ENCODE data around the gene SERINC3. TPM values are rescaled to one million over a fixed set of nuclear protein-coding genes. Genes with fewer than 3 reads are reported as not detected.
A peak's percentile ranks its signal among the peaks of the same experiment; 100 is the strongest.

The SERINC3 gene
- total and polyA plus RNA-seq, 2 of the 13 experiments (the other 11 are each of a cell fraction or from before 2014, with no cell fraction given): 82.0 to 226 TPM

GRCh38 chr20:44461803-44462174 is 60.1 kb downstream of the SERINC3 start (continued):
- TF ChIP-seq ZNF646 (CRISPR knock-in tag; IDR thresholded peaks at IDR 0.05) (no peak), KDM3A (CRISPR knock-in tag; IDR thresholded peaks at IDR 0.05; ENCODE audit: low read depth) (no peak), ZNF777 (CRISPR knock-in tag; IDR thresholded peaks at IDR 0.05) (no peak), ZNF724P (CRISPR knock-in tag; IDR thresholded peaks at IDR 0.05; ENCODE audit: borderline replicate concordance) (no peak), ZUFSP (CRISPR knock-in tag; IDR thresholded peaks at IDR 0.05; ENCODE audit: borderline replicate concordance) (no peak; the same call in 1 of the 2 replicates), ZNF547 (CRISPR knock-in tag; IDR thresholded peaks at IDR 0.05) (no peak), ZFP36L1 (CRISPR knock-in tag; IDR thresholded peaks at IDR 0.05) (no peak), ZBTB43 (CRISPR knock-in tag; conservative IDR thresholded peaks at IDR 0.05) (no peak), STAT6 (CRISPR knock-in tag; IDR thresholded peaks at IDR 0.05; ENCODE audit: borderline replicate concordance) (no peak), ZNF780A (CRISPR knock-in tag; IDR thresholded peaks at IDR 0.05) (no peak), TGIF2 (CRISPR knock-in tag; IDR thresholded peaks at IDR 0.05) (peak; percentile 20; the same call in 1 of the 2 replicates), ZNF710 (CRISPR knock-in tag; IDR thresholded peaks at IDR 0.05; ENCODE audit: borderline replicate concordance) (no peak; the same call in none of the 2 replicates), SIN3B (IDR thresholded peaks at IDR 0.05; ENCODE audit: low read length) (no peak)
